ENCODE data around the gene ZBTB42.

The ZBTB42 gene

GRCh38 chr14:104797115-104798044, 3.5 kb upstream of the ZBTB42 start:
- ChIA-PET CTCF (interaction anchor here (0.9 to 1.7 kb wide), 2 partner anchors 29 kb away, joined by 4 read pairs; no protein-coding TSS in a partner anchor), POLR2A (no interaction called here)
- no peak for TF ChIP-seq CTCF (IDR thresholded peaks at IDR 0.05; ENCODE audit: control extremely low read depth, extremely low read depth, low read depth, missing control alignments)
- no peak for DNase-seq (ENCODE audit: extremely low spot score)

- DNase-seq (ENCODE audit: extremely low spot score): no peak
- TF ChIP-seq CTCF (IDR thresholded peaks at IDR 0.05; ENCODE audit: control extremely low read depth, extremely low read depth, low read depth, missing control alignments): no peak
- ChIA-PET CTCF (interaction anchor here (1.0 to 1.7 kb wide), 2 partner anchors 27 to 30 kb away, joined by 3 to 4 read pairs; no protein-coding TSS in a partner anchor), POLR2A (no interaction called here)
Measured at GRCh38 chr14:104798300-104799243, 2.3 kb upstream of the ZBTB42 start.

- no peak for DNase-seq (ENCODE audit: extremely low spot score)
- CTCF ChIA-PET: interaction anchor here (1.0 kb wide), 1 partner anchor 26 kb away, joined by 3 read pairs; no protein-coding TSS in a partner anchor
- no peak for TF ChIP-seq CTCF (IDR thresholded peaks at IDR 0.05; ENCODE audit: control extremely low read depth, extremely low read depth, low read depth, missing control alignments)
- POLR2A ChIA-PET: no interaction called here
Measured at GRCh38 chr14:104799244-104800014, 1.5 kb upstream of the ZBTB42 start.

GRCh38 chr14:104800015-104800770, 708 bp upstream of the ZBTB42 start:
- ChIA-PET CTCF (interaction anchor here (1.6 to 1.9 kb wide), 2 partner anchors 26 to 31 kb away, joined by 6 to 7 read pairs; no protein-coding TSS in a partner anchor), POLR2A (no interaction called here)
- DNase-seq (ENCODE audit: extremely low spot score): peak; percentile 90
- TF ChIP-seq CTCF (IDR thresholded peaks at IDR 0.05; ENCODE audit: control extremely low read depth, extremely low read depth, low read depth, missing control alignments): peak; percentile 14

GRCh38 chr14:104801520-104802393, 856 bp downstream of the ZBTB42 start:
- CTCF ChIA-PET: interaction anchor here (1.6 to 1.9 kb wide), 2 partner anchors 25 to 33 kb away, joined by 6 to 7 read pairs; no protein-coding TSS in a partner anchor
- POLR2A ChIA-PET: no interaction called here
- no peak for TF ChIP-seq CTCF (IDR thresholded peaks at IDR 0.05; ENCODE audit: control extremely low read depth, extremely low read depth, low read depth, missing control alignments)
- no peak for DNase-seq (ENCODE audit: extremely low spot score)

All from GM10248 (cell line).